Osteocyte (in vitro differentiated cells): ENCODE data around the gene KCNH1. TPM values are rescaled to one million over a fixed set of nuclear protein-coding genes. Genes with fewer than 3 reads are reported as not detected.
A peak's percentile ranks its signal among the peaks of the same experiment; 100 is the strongest.
"Not testable (repeated sequence)": the region's sequence is repeated elsewhere in the genome, so short reads cannot be mapped to it uniquely, and the experiment has no call there.

Source experiments
- DNase-seq: peaks from one replicate; pipeline ENCODE4 v3.0.0; 2021; ENCODE audit warnings: mixed read lengths; ENCODE audit not compliant: unreplicated experiment; ENCODE audit errors: extremely low spot score
- H3K27ac Mint-ChIP-seq: one replicate; pipeline ENCODE4 v1.8.0; 2021; ENCODE audit warnings: mild to moderate bottlenecking, mixed read lengths; ENCODE audit not compliant: unreplicated experiment
- H3K27me3 Mint-ChIP-seq: one replicate; pipeline ENCODE4 v1.8.0; 2021; ENCODE audit warnings: mixed read lengths; ENCODE audit not compliant: unreplicated experiment
- H3K36me3 Mint-ChIP-seq: one replicate; pipeline ENCODE4 v1.8.0; 2021; ENCODE audit warnings: mixed read lengths; ENCODE audit not compliant: unreplicated experiment
- H3K4me1 Mint-ChIP-seq: one replicate; pipeline ENCODE4 v1.8.0; 2021; ENCODE audit warnings: mixed read lengths; ENCODE audit not compliant: unreplicated experiment
- H3K4me3 Mint-ChIP-seq: one replicate; pipeline ENCODE4 v1.8.0; 2021; ENCODE audit warnings: mild to moderate bottlenecking, moderate library complexity, mixed read lengths; ENCODE audit not compliant: unreplicated experiment
- H3K9me3 Mint-ChIP-seq: one replicate; pipeline ENCODE4 v1.8.0; 2021; ENCODE audit warnings: mixed read lengths; ENCODE audit not compliant: unreplicated experiment
- total RNA-seq: library from RNA; stranded (reverse); gene quantifications from 2 replicates; pipeline ENCODE4 v1.2.1, GENCODE V29; 2021
- TF ChIP-seq, protein P1 (sequence below): fragments of 200-600 bp; sonication (generic); IDR thresholded peaks from 2 replicates; pipeline ENCODE4 v1.5.0; 2021; ENCODE audit warnings: antibody characterized with exemption, mild to moderate bottlenecking, moderate library complexity

KCNH1 gene
- total RNA-seq, 1 donor from 2014 or later = 7.3 TPM

DNA sequence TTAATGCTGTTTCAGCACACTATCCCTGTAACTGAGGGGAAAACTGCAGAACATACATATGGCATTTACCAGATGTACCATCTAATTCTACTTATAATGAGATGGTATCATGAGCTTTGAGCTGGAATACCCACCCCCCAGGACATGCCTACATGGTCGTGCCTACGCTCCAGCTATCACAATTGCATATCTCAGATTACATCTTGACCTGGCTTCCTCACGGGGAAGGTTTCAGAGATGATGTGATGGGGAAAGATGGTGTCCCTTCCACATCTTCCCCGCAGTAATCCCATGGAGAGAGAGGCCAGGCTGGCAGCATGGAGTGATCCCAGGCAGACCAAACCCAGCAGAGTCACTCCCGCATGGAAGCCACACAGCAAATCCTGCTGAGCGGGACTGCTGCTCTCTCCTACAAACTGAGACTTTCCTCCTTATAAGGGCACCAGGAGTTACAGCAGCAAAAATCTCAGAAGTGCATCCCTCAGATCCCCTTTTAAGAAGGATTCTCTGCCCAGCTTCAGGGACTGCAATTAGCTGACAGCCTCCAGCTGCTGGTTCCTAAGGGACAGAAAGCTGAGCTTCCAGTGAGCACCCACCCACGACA, 67.1 kb downstream of the KCNH1 start:
- Mint-ChIP-seq H3K36me3 (peaks cover 21% of the 10 kb centered on the region), H3K27ac (no peak overlapping the region), H3K4me3 (no peak overlapping the region), H3K9me3 (peaks cover 14% of the 10 kb centered on the region), H3K27me3 (no peaks in the 10 kb centered on the region), H3K4me1 (peaks cover 21% of the 10 kb centered on the region)
- DNase-seq = no peak
- TF ChIP-seq, protein P1, sequence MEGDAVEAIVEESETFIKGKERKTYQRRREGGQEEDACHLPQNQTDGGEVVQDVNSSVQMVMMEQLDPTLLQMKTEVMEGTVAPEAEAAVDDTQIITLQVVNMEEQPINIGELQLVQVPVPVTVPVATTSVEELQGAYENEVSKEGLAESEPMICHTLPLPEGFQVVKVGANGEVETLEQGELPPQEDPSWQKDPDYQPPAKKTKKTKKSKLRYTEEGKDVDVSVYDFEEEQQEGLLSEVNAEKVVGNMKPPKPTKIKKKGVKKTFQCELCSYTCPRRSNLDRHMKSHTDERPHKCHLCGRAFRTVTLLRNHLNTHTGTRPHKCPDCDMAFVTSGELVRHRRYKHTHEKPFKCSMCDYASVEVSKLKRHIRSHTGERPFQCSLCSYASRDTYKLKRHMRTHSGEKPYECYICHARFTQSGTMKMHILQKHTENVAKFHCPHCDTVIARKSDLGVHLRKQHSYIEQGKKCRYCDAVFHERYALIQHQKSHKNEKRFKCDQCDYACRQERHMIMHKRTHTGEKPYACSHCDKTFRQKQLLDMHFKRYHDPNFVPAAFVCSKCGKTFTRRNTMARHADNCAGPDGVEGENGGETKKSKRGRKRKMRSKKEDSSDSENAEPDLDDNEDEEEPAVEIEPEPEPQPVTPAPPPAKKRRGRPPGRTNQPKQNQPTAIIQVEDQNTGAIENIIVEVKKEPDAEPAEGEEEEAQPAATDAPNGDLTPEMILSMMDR = no peak

DNA sequence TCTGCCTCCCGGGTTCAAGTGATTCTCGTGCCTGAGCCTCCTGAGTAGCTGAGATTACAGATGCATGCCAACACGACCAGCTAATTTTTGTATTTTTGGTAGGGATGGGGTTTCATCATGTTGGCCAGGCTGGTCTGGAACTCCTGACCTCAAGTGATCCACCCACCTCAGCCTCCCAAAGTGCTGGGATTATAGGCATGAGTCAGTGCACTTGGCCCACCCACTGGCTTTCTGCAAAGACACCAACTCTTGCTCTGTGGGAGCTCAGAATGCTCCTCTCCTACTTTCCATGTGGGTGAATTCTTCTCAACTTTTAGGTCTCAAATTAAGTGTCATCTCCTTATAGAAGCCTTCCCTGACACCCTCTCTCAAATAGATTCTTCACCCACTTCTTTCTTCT, 92.1 kb downstream of the KCNH1 start:
- DNase-seq, H3K4me3 Mint-ChIP-seq, H3K27me3 Mint-ChIP-seq, H3K27ac Mint-ChIP-seq, H3K9me3 Mint-ChIP-seq, H3K36me3 Mint-ChIP-seq: not testable (repeated sequence)
- H3K4me1 Mint-ChIP-seq = peaks cover 20% of the 10 kb centered on the region

DNA sequence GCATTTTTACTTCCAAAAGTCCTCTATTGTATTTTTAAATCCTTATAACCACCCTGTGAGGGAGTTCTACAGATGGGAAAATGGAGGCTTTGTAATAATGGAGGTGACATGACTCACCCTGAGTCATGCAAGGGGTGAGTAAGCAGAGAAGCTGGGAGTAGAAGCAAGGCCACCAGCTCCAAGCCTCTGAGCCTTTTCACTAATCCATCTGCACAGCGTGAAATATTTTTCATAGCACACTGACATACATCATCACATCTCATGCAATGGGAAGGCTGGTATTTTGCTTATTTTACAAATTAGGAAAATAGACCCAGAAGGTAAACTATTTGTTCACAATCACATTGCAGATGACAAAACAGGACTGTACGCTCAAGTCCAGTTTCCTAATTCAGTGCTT, 96.9 kb downstream of the KCNH1 start:
- peak overlapping the region; percentile 96 for H3K27ac Mint-ChIP-seq
- no peak overlapping the region for H3K4me3 Mint-ChIP-seq
- no peaks in the 10 kb centered on the region for H3K9me3 Mint-ChIP-seq
- no peaks in the 10 kb centered on the region for H3K36me3 Mint-ChIP-seq
- no peak for DNase-seq
- no peaks in the 10 kb centered on the region for H3K27me3 Mint-ChIP-seq
- peaks cover 43% of the 10 kb centered on the region for H3K4me1 Mint-ChIP-seq
- TF ChIP-seq, protein P1 = no peak

DNA sequence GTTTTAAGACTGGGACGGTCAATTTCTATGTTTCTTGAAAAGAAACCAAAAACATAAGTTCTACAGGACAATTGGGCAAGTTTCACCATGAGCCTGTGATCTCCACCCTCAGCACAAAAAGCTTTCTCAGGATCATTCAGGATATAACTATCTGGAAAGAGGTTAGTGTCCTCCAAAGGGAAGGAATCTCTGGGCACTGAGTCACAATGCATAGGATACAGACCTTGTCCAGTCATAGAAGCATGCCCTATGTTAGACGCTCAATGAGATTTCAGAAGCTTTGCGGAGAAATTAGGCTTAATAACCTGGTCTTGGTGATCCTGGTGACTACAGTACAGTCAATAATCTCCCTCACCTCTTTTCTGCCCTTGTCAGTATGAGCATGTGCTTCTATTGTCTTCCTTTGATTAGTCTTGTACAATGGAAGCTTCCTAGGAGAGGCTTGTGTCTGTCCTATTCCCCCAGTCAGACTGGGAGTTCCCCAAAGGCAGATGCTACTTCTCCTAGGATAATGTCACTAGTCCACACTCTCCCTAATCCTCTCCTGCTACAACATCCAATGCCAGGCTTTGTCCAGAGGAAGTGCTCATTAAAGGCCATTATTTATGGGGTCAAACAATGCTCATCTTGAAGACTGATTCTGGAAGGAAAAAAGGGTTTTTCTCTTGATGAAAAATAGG, 97.4 kb downstream of the KCNH1 start:
- H3K9me3 Mint-ChIP-seq = no peaks in the 10 kb centered on the region
- peaks cover 41% of the 10 kb centered on the region for H3K4me1 Mint-ChIP-seq
- H3K27me3 Mint-ChIP-seq = no peaks in the 10 kb centered on the region
- H3K27ac Mint-ChIP-seq = peak overlapping the region; percentile 96
- TF ChIP-seq, protein P1 = no peak
- no peaks in the 10 kb centered on the region for H3K36me3 Mint-ChIP-seq
- H3K4me3 Mint-ChIP-seq = no peak overlapping the region
- no peak for DNase-seq

DNA sequence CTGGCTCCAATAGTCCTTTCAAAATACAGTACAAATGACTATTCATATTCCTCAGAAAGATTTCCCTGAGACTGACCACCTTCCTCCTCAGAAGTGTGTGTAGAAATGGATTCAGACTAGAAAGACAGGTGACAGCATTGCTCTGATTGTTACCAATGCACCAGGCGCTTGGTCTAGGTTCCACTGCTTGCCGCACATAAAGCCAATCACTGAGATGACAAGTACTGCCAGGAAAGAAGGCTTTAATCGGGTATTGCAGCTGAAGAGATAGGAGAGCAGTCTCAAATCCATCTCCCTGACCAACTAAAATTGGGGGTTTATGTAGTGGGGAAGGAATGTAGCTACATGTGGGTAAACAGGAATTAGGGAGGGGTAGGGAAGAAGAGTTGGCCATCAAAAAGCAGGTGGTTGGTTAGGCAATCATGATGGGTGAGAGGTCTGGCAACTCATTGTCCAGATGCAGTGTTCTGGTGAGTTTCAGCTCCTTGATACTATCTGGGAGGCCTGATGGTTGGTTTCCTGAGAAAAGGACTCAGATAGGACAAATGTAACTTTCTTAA, 98.0 kb downstream of the KCNH1 start:
- H3K4me1 Mint-ChIP-seq = peaks cover 41% of the 10 kb centered on the region
- H3K27ac Mint-ChIP-seq = peak overlapping the region; percentile 96
- no peak overlapping the region for H3K4me3 Mint-ChIP-seq
- no peaks in the 10 kb centered on the region for H3K36me3 Mint-ChIP-seq
- TF ChIP-seq, protein P1 = no peak
- H3K27me3 Mint-ChIP-seq = no peaks in the 10 kb centered on the region
- DNase-seq = no peak
- H3K9me3 Mint-ChIP-seq = no peaks in the 10 kb centered on the region
